CD4-positive, alpha-beta T cell treated with Interleukin-2 at 100 ng/mL for 4 hours (primary cell): Measurements from ENCODE around the gene CDON.

Experiments
- DNase-seq: peaks from one replicate; pipeline ENCODE4 v3.0.0-alpha.2; 2020; ENCODE audit warnings: low spot score

Gene CDON

GRCh38 chr11:125956391-125957134, 106.1 kb downstream of the CDON start:
- DNase-seq, result no peak

- no peak for DNase-seq
Measured at GRCh38 chr11:125955856-125956255, 106.8 kb downstream of the CDON start.

GRCh38 chr11:125954945-125955640, 107.6 kb downstream of the CDON start:
- no peak for DNase-seq

- no peak for DNase-seq
Measured at GRCh38 chr11:125954123-125954944, 108.3 kb downstream of the CDON start.

GRCh38 chr11:125953401-125953935, 109.2 kb downstream of the CDON start:
- DNase-seq, result no peak

- DNase-seq, result no peak
Measured at GRCh38 chr11:125952973-125953372, 109.7 kb downstream of the CDON start.

GRCh38 chr11:125952559-125952958, 110.1 kb downstream of the CDON start:
- no peak for DNase-seq

GRCh38 chr11:125951731-125952130, 110.9 kb downstream of the CDON start:
- DNase-seq, result no peak

GRCh38 chr11:125950696-125951651, 111.7 kb downstream of the CDON start:
- DNase-seq, result no peak

- DNase-seq, result no peak
Measured at GRCh38 chr11:125950178-125950490, 112.5 kb downstream of the CDON start.

- DNase-seq, result no peak
Measured at GRCh38 chr11:125949271-125950177, 113.1 kb downstream of the CDON start.

GRCh38 chr11:125948278-125949051, 114.2 kb downstream of the CDON start:
- no peak for DNase-seq

GRCh38 chr11:125947419-125948277, 115.0 kb downstream of the CDON start:
- no peak for DNase-seq

GRCh38 chr11:125946712-125947418, 115.8 kb downstream of the CDON start:
- no peak for DNase-seq

GRCh38 chr11:125945797-125946520, 116.7 kb downstream of the CDON start, which contains the start of gene VSIG10L2:
TSS of gene VSIG10L2 (plus strand) at chr11:125946044. CDS start at chr11:125946056, 12 bp downstream.
- no peak for DNase-seq

GRCh38 chr11:125945011-125945796, 117.5 kb downstream of the CDON start:
- DNase-seq, result no peak
